Parathyroid adenoma (tissue), 2 donors: ENCODE results near the gene CAMKMT.

Experiments used
- H2AFZ ChIP-seq: fragments of 300-600 bp; sonication (generic); one replicate; pipeline ENCODE4 v1.7.0; 2017; ENCODE audit warnings: antibody characterized with exemption, mild to moderate bottlenecking
- H3K27ac ChIP-seq: fragments of 300-600 bp; sonication (generic); one replicate; pipeline ENCODE4 v1.7.0; 2017
- H3K27me3 ChIP-seq: fragments of 300-600 bp; sonication (generic); one replicate; pipeline ENCODE4 v1.7.0; 2017; ENCODE audit warnings: low read length; ENCODE audit not compliant: control insufficient read depth, insufficient read depth
- H3K36me3 ChIP-seq: fragments of 300-600 bp; sonication (generic); one replicate; pipeline ENCODE4 v1.7.0; 2017; ENCODE audit warnings: low read length; ENCODE audit not compliant: control insufficient read depth, insufficient read depth
- H3K4me1 ChIP-seq: fragments of 300-600 bp; sonication (generic); one replicate; pipeline ENCODE4 v1.7.0; 2017; ENCODE audit warnings: control low read depth
- H3K4me2 ChIP-seq: fragments of 300-600 bp; sonication (generic); one replicate; pipeline ENCODE4 v1.7.0; 2017; ENCODE audit warnings: low read length
- H3K4me3 ChIP-seq: fragments of 300-600 bp; sonication (generic); one replicate; pipeline ENCODE4 v1.7.0; 2017; ENCODE audit warnings: low read depth, low read length
- H3K79me2 ChIP-seq: fragments of 300-600 bp; sonication (generic); one replicate; pipeline ENCODE4 v1.7.0; 2017; ENCODE audit warnings: control low read depth
- H3K9ac ChIP-seq: fragments of 300-600 bp; sonication (generic); one replicate; pipeline ENCODE4 v1.7.0; 2017; ENCODE audit warnings: mild to moderate bottlenecking
- H3K9me3 ChIP-seq: fragments of 300-600 bp; sonication (generic); one replicate; pipeline ENCODE4 v1.7.0; 2017; ENCODE audit warnings: low read length; ENCODE audit not compliant: control insufficient read depth
- CTCF ChIP-seq: fragments of 300-600 bp; sonication (generic); IDR thresholded peaks from one replicate; pipeline ENCODE4 v1.7.0; 2017; ENCODE audit warnings: antibody characterized with exemption, mild to moderate bottlenecking
- donor health status: primary hyperparathyroidism.

The CAMKMT gene

GRCh38 chr2:44392338-44392943 lies 30.7 kb downstream of the CAMKMT start:
- H3K79me2 ChIP-seq = no peaks in the 10 kb centered on the region
- no peak overlapping the region for H3K4me2 ChIP-seq
- no peaks in the 10 kb centered on the region for H3K4me1 ChIP-seq
- no peak overlapping the region for H3K27ac ChIP-seq
- no peaks in the 10 kb centered on the region for H3K27me3 ChIP-seq
- H3K9ac ChIP-seq = no peak overlapping the region
- peak; percentile 57 for TF ChIP-seq CTCF
- no peak overlapping the region for H3K4me3 ChIP-seq
- H3K36me3 ChIP-seq = no peaks in the 10 kb centered on the region
- H2AFZ ChIP-seq = no peak overlapping the region
- H3K9me3 ChIP-seq = no peaks in the 10 kb centered on the region

- H3K27ac ChIP-seq = no peak overlapping the region
- H3K4me1 ChIP-seq = no peaks in the 10 kb centered on the region
- no peak overlapping the region for H3K4me2 ChIP-seq
- H3K79me2 ChIP-seq = no peaks in the 10 kb centered on the region
- no peak for TF ChIP-seq CTCF
- no peaks in the 10 kb centered on the region for H3K27me3 ChIP-seq
- H2AFZ ChIP-seq = no peak overlapping the region
- H3K9ac ChIP-seq = no peak overlapping the region
- no peaks in the 10 kb centered on the region for H3K36me3 ChIP-seq
- H3K4me3 ChIP-seq = no peak overlapping the region
- H3K9me3 ChIP-seq = no peaks in the 10 kb centered on the region
Measured at GRCh38 chr2:44397447-44398175, 35.9 kb downstream of the CAMKMT start.

- no peak overlapping the region for H3K9ac ChIP-seq
- no peaks in the 10 kb centered on the region for H3K79me2 ChIP-seq
- H3K9me3 ChIP-seq = no peaks in the 10 kb centered on the region
- no peaks in the 10 kb centered on the region for H3K36me3 ChIP-seq
- no peaks in the 10 kb centered on the region for H3K4me1 ChIP-seq
- H3K4me3 ChIP-seq = no peak overlapping the region
- no peak for TF ChIP-seq CTCF
- H3K4me2 ChIP-seq = no peak overlapping the region
- no peak overlapping the region for H3K27ac ChIP-seq
- no peak overlapping the region for H2AFZ ChIP-seq
- H3K27me3 ChIP-seq = no peaks in the 10 kb centered on the region
Measured at GRCh38 chr2:44398243-44398897, 36.6 kb downstream of the CAMKMT start.

GRCh38 chr2:44420725-44421124 lies 59.0 kb downstream of the CAMKMT start:
- Histone ChIP-seq H3K27ac (no peak overlapping the region), H3K9me3 (no peaks in the 10 kb centered on the region), H3K79me2 (no peaks in the 10 kb centered on the region), H3K4me3 (no peak overlapping the region), H3K36me3 (no peaks in the 10 kb centered on the region), H3K27me3 (no peaks in the 10 kb centered on the region), H3K9ac (no peak overlapping the region), H2AFZ (no peak overlapping the region), H3K4me2 (no peak overlapping the region), H3K4me1 (no peaks in the 10 kb centered on the region)
- no peak for TF ChIP-seq CTCF
